CD4-positive, alpha-beta T cell treated with Interleukin-21 for 1 hour (primary cell): ENCODE data around the gene HMCN1.
"Not testable (repeated sequence)": the region's sequence is repeated elsewhere in the genome, so short reads cannot be mapped to it uniquely, and the experiment has no call there.

Experiments
- DNase-seq: peaks from one replicate; pipeline ENCODE4 v3.0.0-alpha.2; 2020

Gene HMCN1

GRCh38 chr1:185742403-185742802, 8.2 kb downstream of the HMCN1 start:
- no peak for DNase-seq

- no peak for DNase-seq
Observed at GRCh38 chr1:185745165-185745564, 11.0 kb downstream of the HMCN1 start.

DNA sequence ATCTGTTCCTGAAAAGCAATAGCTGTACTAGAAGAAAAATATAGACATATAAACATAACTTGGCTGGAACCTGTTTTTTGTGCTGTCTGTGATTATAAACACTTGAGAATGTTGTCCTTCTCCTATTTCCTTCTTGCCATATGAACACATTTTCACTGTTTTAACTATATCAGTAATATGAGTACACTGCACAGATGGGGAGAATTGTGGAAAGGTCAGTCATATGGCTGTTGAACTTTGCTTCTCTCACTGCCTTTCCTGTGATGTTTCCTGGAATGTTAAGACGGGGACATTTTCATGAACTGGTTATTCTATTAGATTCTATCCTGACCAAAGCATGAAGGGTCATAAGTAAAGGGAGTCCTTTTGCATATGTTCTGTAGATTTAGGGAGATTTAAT, 24.9 kb downstream of the HMCN1 start:
- no peak for DNase-seq

DNA sequence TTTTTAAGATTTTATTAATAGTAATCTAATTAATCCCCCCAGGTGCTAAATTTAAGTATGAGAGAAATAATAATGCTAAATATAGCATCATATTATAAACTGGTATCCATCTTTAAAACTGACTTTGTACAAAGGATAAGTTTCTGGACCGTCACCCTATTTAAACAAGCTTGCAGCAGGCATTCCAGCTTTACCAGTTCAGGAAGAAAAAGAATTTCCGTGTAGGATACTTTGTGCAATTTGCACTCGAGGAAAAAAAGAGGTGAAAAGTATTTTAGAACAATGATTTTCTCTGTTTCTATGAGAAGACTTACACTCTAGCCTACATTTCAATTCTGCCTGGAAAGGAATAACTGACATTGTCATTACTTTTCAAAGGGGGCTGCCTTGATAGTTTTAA, 27.6 kb downstream of the HMCN1 start:
- DNase-seq, result no peak

- DNase-seq, result no peak
Observed at GRCh38 chr1:185767508-185768120, 33.4 kb downstream of the HMCN1 start.

GRCh38 chr1:185768371-185768770, 34.2 kb downstream of the HMCN1 start:
- DNase-seq, result no peak

DNA sequence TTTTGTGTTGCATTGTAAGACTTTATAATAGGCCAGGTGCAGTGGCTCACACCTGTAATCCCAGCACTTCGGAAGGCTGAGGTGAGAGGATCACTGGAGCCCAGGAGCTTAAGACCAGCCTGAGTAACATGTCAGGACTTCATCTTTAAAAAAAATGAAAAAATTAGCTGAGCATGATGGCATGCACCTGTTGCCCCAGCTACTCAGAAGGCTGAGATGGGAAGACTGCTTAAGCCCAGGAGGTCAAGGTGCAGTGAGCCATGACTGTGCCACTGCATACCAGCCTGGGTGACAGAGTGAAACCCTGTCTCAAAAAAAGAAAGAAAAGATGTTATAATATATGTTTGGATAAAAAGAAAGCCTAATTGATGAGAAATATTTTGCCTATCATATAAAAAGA, 34.9 kb downstream of the HMCN1 start:
- no peak for DNase-seq

- no peak for DNase-seq
Observed at GRCh38 chr1:185774394-185774793, 40.2 kb downstream of the HMCN1 start.

DNA sequence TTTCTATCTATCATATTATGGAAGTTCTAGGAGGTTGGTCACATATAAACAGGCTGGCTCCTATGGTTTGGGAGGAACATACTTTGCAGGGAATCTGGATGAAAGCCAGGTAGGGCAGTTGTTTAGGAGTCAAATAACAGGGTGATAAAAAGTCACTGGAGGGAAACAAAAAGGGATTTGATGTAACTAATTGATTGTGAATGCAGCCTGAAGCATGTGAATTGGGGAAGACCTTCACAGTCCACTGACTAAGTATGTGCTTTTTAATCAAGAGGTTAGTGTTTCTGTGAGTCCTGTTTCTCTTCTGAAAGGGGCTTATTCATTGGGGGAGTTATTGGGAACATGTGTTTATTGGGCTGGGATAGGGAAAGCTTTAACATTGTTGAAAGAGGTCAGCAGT, 41.3 kb downstream of the HMCN1 start:
- no peak for DNase-seq

- DNase-seq, result no peak
Observed at GRCh38 chr1:185776522-185776921, 42.3 kb downstream of the HMCN1 start.

GRCh38 chr1:185783860-185784259, 49.7 kb downstream of the HMCN1 start:
- not testable (repeated sequence) for DNase-seq

GRCh38 chr1:185785586-185785985, 51.4 kb downstream of the HMCN1 start:
- no peak for DNase-seq

DNA sequence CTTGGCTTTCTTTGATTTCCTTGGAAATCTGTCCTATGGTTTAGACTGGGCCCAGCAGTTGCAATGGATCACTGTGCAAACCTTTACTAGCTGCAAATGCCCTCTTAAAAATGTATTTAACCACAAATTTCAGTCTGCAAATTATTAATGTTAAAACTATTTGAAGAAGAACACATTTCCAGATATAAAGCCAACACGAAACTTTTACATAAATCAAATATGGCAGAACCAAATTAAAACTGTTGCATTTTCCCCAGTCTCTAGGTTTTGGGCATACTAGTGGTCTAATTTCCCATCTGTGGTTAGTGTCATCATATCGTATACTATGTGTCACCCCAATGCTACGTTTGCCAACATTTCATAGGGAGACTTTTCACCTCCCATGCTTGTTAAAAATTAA, 52.3 kb downstream of the HMCN1 start:
- no peak for DNase-seq

DNA sequence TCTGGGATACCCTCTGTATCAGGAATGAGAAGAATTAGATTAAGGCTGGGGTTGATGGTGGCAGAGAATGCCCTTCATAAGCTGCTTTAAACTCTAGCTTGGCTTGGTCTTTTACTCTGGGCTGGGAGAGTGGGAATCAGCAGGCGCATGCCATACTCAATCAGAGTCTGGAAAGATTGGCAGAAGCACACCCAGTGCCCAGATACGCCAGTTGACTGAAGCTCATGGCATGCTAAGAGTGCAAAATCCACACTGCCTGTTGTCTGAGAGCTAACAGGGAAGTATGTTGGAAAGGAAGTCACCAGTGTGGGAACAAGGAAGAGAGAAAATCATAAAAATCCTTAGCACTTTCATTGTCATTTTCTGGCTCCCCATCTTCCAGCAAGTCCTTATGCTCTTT, 53.0 kb downstream of the HMCN1 start:
- DNase-seq, result no peak

GRCh38 chr1:185788386-185788785, 54.2 kb downstream of the HMCN1 start:
- DNase-seq, result no peak

GRCh38 chr1:185789501-185790193, 55.5 kb downstream of the HMCN1 start:
- no peak for DNase-seq

GRCh38 chr1:185790194-185790735, 56.1 kb downstream of the HMCN1 start:
- DNase-seq, result no peak

DNA sequence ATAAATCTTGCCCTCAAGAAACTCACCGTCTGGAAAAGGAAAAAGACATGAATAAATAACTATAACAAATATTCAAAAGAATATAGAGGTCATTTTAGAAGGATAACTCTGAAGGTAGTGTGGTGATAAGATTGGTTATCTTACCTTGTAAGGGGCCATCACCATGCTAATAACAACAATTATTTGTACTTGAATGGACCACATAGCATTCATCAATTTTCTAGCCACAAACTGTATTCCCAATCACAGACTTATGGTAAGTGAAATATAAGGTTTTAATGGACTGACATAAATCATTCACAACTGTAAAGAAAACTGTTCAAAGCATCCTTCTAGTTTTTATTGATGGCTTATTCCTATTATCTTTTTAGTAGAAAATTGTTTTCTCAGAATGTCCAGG, 57.8 kb downstream of the HMCN1 start:
- no peak for DNase-seq

DNA sequence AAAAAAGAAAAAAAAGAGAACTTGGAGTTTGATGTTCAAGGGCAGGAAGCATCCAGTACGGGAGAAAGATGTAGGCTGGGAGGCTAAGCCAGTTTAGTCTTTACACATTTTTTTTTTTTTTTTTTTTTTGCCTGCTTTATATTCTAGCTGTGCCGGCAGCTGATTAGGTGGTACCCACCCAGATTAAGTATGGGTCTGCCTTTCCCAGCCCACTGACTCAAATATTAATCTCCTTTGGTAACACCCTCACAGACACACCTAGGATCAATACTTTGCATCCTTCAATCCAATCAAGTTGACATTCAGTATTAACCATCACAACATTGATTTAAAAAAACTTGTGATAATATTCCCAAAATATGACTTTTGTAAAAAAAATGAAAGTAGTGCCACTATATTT, 60.3 kb downstream of the HMCN1 start:
- not testable (repeated sequence) for DNase-seq

GRCh38 chr1:185795181-185795580, 61.0 kb downstream of the HMCN1 start:
- no peak for DNase-seq

DNA sequence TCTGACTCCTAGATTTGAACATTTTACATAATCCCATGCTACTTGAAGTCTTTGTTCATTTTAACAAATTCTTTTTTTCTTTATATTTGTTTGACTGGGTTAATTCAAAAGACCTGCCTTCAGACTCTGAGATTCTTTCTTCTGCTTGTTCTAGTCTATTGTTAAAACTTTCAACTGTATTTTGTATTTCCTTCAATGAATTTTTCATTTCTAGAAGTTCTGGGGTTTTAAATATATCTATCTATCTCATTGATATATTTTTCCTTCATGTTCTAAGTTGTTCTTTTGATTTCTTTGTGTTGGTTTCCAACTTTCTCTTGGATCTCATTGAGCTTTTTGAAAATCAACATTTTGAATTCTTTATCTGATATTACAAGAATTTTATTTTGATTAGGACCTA, 64.3 kb downstream of the HMCN1 start:
- DNase-seq, result no peak

- DNase-seq, result no peak
Observed at GRCh38 chr1:185803241-185803640, 69.0 kb downstream of the HMCN1 start.

DNA sequence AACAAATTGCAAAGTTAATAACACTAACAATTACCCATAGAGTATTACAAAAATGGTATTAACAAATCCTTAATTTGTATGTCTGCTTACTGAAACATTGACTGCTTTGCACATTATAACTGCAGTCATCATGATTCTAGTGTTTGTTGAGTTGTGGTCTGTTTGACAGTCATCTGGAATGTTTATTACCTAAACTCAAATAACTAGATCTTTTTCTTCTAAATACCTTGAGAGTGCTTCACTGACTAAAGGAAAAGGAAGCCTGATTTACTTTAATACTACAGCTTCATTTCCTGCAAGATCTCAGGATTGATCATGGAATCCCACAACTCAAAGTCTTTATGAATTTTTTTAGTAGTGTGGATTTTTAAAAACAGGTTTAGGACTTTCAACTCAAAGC, 70.0 kb downstream of the HMCN1 start:
- DNase-seq, result no peak

- no peak for DNase-seq
Observed at GRCh38 chr1:185804608-185805007, 70.4 kb downstream of the HMCN1 start.

GRCh38 chr1:185807275-185807674, 73.1 kb downstream of the HMCN1 start:
- DNase-seq, result no peak
